IMR-90 (cell line): ENCODE measurements around the gene SHC4. TPM values are rescaled to one million over a fixed set of nuclear protein-coding genes. Genes with fewer than 3 reads are reported as not detected.

Experiments
- ATAC-seq: fragments of 200-7000 bp; cut with Tn5 transposase; 2 replicates; pipeline ENCODE4 v1.9.1; 2020; ENCODE audit warnings: low read depth, mild to moderate bottlenecking, moderate library complexity
- BruUV-seq: library from RNA; stranded (reverse); fragments of 400-500 nt; replicated peaks from 2 replicates; lab custom pipeline; 2021; lab: Mats Ljungman, UMichigan
- CTCF ChIA-PET: fragments of 300-600 bp; formaldehyde crosslinking; extraction: SDS; loops from one replicate; lab custom pipeline; 2021; ENCODE audit warnings: antibody characterized with exemption; lab: Yijun Ruan, JAX
- POLR2A ChIA-PET: fragments of 300-600 bp; sonication (Branson Sonifier 250); formaldehyde crosslinking; loops from one replicate; lab custom pipeline; 2022; ENCODE audit warnings: antibody characterized with exemption; ENCODE audit not compliant: unreplicated experiment; lab: Charles Lee
- DNase-seq: peaks from one replicate; pipeline ENCODE4 v3.0.0; 2013
- H2AFZ ChIP-seq: replicated peaks from 2 replicates; pipeline ENCODE3; 2013; ENCODE audit warnings: low read length, mild to moderate bottlenecking; ENCODE audit not compliant: poor library complexity
- H2AK5ac ChIP-seq: 2 replicates; pipeline ENCODE4 v1.6.1; 2013; ENCODE audit warnings: low read depth, low read length, inconsistent platforms
- H2AK9ac ChIP-seq: replicated peaks from 2 replicates; pipeline ENCODE3; 2013; ENCODE audit warnings: mild to moderate bottlenecking, low read depth, low read length, moderate library complexity; ENCODE audit not compliant: poor library complexity
- H2BK120ac ChIP-seq: 2 replicates; pipeline ENCODE4 v1.6.1; 2013; ENCODE audit warnings: low read depth, low read length, inconsistent platforms
- H2BK15ac ChIP-seq: 3 replicates; pipeline ENCODE4 v1.6.1; 2013; ENCODE audit warnings: low read depth, low read length, inconsistent platforms
- H2BK20ac ChIP-seq: 2 replicates; pipeline ENCODE4 v1.6.1; 2013; ENCODE audit warnings: low read depth, mild to moderate bottlenecking, inconsistent platforms, low read length, moderate library complexity
- H2BK5ac ChIP-seq: 2 replicates; pipeline ENCODE4 v1.6.1; 2013; ENCODE audit warnings: mild to moderate bottlenecking, low read depth, low read length, inconsistent platforms; ENCODE audit not compliant: poor library complexity, severe bottlenecking
- H3K14ac ChIP-seq: replicated peaks from 2 replicates; pipeline ENCODE4 v1.6.1; 2013; ENCODE audit warnings: low read depth, low read length, inconsistent platforms
- H3K18ac ChIP-seq: 2 replicates; pipeline ENCODE4 v1.6.1; 2013; ENCODE audit warnings: low read depth, low read length, control low read depth
- H3K23ac ChIP-seq: 2 replicates; pipeline ENCODE4 v1.6.1; 2013; ENCODE audit warnings: low read depth, low read length, inconsistent platforms
- H3K27ac ChIP-seq: 2 replicates; pipeline ENCODE4 v1.5.1; 2013; ENCODE audit warnings: mild to moderate bottlenecking, control low read depth, low read length; ENCODE audit not compliant: insufficient read depth
- H3K27me3 ChIP-seq: 2 replicates; pipeline ENCODE4 v1.6.1; 2013; ENCODE audit warnings: low read length; ENCODE audit not compliant: control insufficient read depth, insufficient read depth
- H3K36me3 ChIP-seq: 2 replicates; pipeline ENCODE4 v1.6.1; 2013; ENCODE audit warnings: low read length, mixed read lengths; ENCODE audit not compliant: control insufficient read depth, insufficient read depth
- H3K4ac ChIP-seq: 2 replicates; pipeline ENCODE4 v1.6.1; 2013; ENCODE audit warnings: low read depth, low read length, inconsistent platforms
- H3K4me1 ChIP-seq: 2 replicates; pipeline ENCODE4 v1.6.1; 2013; ENCODE audit warnings: low read length, mixed read lengths; ENCODE audit not compliant: control insufficient read depth, insufficient read depth
- H3K4me2 ChIP-seq: 2 replicates; pipeline ENCODE4 v1.6.1; 2013; ENCODE audit warnings: low read depth, mild to moderate bottlenecking, control low read depth, low read length, moderate library complexity
- H3K4me3 ChIP-seq: 2 replicates; pipeline ENCODE4 v1.5.1; 2013; ENCODE audit warnings: low read depth, mild to moderate bottlenecking, control low read depth, low read length, moderate library complexity; ENCODE audit not compliant: insufficient read depth
- H3K56ac ChIP-seq: 2 replicates; pipeline ENCODE4 v1.6.1; 2013; ENCODE audit warnings: low read length, inconsistent platforms; ENCODE audit not compliant: insufficient read depth; ENCODE audit errors: extremely low read depth
- H3K79me1 ChIP-seq, 2 experiments: 2 replicates each; pipeline ENCODE4 v1.6.1; 2013; ENCODE audit warnings: low read length in 2 of 2, inconsistent platforms in 1 of 2, low read depth in 1 of 2
- H3K9ac ChIP-seq: 2 replicates; pipeline ENCODE4 v1.6.1; 2013; ENCODE audit warnings: low read depth, low read length, control low read depth
- H3K9me1 ChIP-seq: 2 replicates; pipeline ENCODE4 v1.6.1; 2013; ENCODE audit warnings: low read length, inconsistent platforms; ENCODE audit not compliant: insufficient read depth
- H3K9me3 ChIP-seq: 2 replicates; pipeline ENCODE4 v1.6.1; 2013; ENCODE audit warnings: low read length; ENCODE audit not compliant: control insufficient read depth, insufficient read depth
- H4K20me1 ChIP-seq: 2 replicates; pipeline ENCODE4 v1.6.1; 2013; ENCODE audit warnings: low read length, inconsistent platforms; ENCODE audit not compliant: insufficient read depth
- H4K5ac ChIP-seq: 2 replicates; pipeline ENCODE4 v1.6.1; 2013; ENCODE audit warnings: mild to moderate bottlenecking, low read depth, low read length, control low read depth
- H4K8ac ChIP-seq, 2 experiments: 2 replicates each; pipeline ENCODE4 v1.6.1; 2013; ENCODE audit warnings: low read depth in 2 of 2, low read length in 2 of 2, control low read depth in 1 of 2, inconsistent platforms in 1 of 2
- H4K91ac ChIP-seq: 2 replicates; pipeline ENCODE4 v1.6.1; 2013; ENCODE audit warnings: low read depth, low read length, inconsistent platforms; ENCODE audit not compliant: insufficient read depth
- CEBPB ChIP-seq: IDR thresholded peaks from 2 replicates; pipeline ENCODE4 v1.6.1; 2012; ENCODE audit warnings: low read depth, low read length, improper control_type of control experiment
- CHD1 ChIP-seq: IDR thresholded peaks from 2 replicates; pipeline ENCODE4 v1.6.1; 2012; ENCODE audit warnings: low read depth, low read length, improper control_type of control experiment
- FOS ChIP-seq: fragments of 150-350 bp; IDR thresholded peaks from 2 replicates; pipeline ENCODE4 v1.6.1; 2016; ENCODE audit warnings: low read depth, low read length
- MAFK ChIP-seq: IDR thresholded peaks from 2 replicates; pipeline ENCODE4 v1.6.1; 2012; ENCODE audit warnings: low read depth, low read length, improper control_type of control experiment
- MAZ ChIP-seq: IDR thresholded peaks from 2 replicates; pipeline ENCODE4 v1.6.1; 2012; ENCODE audit warnings: low read depth, mild to moderate bottlenecking, low read length, improper control_type of control experiment, moderate library complexity, borderline replicate concordance
- NFE2L2 ChIP-seq: fragments of 150-350 bp; IDR thresholded peaks from 2 replicates; pipeline ENCODE4 v1.6.1; 2016; ENCODE audit warnings: low read depth, mild to moderate bottlenecking, low read length
- POLR2A ChIP-seq: IDR thresholded peaks from 2 replicates; pipeline ENCODE4 v1.6.1; 2012; ENCODE audit warnings: mild to moderate bottlenecking, low read depth, low read length
- RAD21 ChIP-seq: IDR thresholded peaks from 2 replicates; pipeline ENCODE4 v1.6.1; 2012; ENCODE audit warnings: low read length, improper control_type of control experiment
- RCOR1 ChIP-seq: IDR thresholded peaks from 2 replicates; pipeline ENCODE4 v1.6.1; 2012; ENCODE audit warnings: mild to moderate bottlenecking, low read length, improper control_type of control experiment; ENCODE audit not compliant: insufficient replicate concordance
- RFX5 ChIP-seq: IDR thresholded peaks from 2 replicates; pipeline ENCODE4 v1.8.0; 2012; ENCODE audit warnings: low read depth, mild to moderate bottlenecking, low read length, moderate library complexity
- SMC3 ChIP-seq: fragments of 150-350 bp; IDR thresholded peaks from 2 replicates; pipeline ENCODE4 v1.6.1; 2016; ENCODE audit warnings: low read depth, mild to moderate bottlenecking, antibody characterized with exemption, low read length, moderate library complexity
- WGBS, 2 experiments: methylation state at CpG; one replicate each; pipeline versions ENCODE4 v1.1.5 to v1.1.7; 2013; ENCODE audit warnings: missing lambda C conversion rate in 2 of 2; ENCODE audit not compliant: insufficient read length in 1 of 2; ENCODE audit errors: extremely low coverage in 2 of 2; 5-methylcytosine and 5-hydroxymethylcytosine counted together
- dilution Hi-C: fragments of 300-500 bp; cut with HindIII; formaldehyde crosslinking; loops from one replicate; pipeline ENCODE4 v1.14.3; 2018; ENCODE audit warnings: low sequenced_read_pairs; ENCODE audit not compliant: unreplicated experiment
- in situ Hi-C: fragments of 300-500 bp; cut with MboI; formaldehyde crosslinking; loops from 3 replicates; pipeline ENCODE4 v1.14.3; 2019; ENCODE audit warnings: low sequenced_read_pairs, inconsistent platforms, mixed read lengths
- intact Hi-C: fragments of 100-400 bp; cut with micrococcal nuclease; formaldehyde crosslinking; loops from 2 replicates; pipeline ENCODE4 v1.10.0; 2022
- polyA plus RNA-seq, 3 experiments: library from polyadenylated mRNA; depleted of rRNA; stranded (reverse); fragments of >200 nt; gene quantifications; 2 replicates each; pipeline ENCODE4 v1.2.3, GENCODE V29; 2012; ENCODE audit warnings: low replicate concordance in 1 of 3
- total RNA-seq: library from RNA; depleted of rRNA; stranded (reverse); fragments of >200 nt; gene quantifications from 2 replicates; pipeline ENCODE4 v1.2.3, GENCODE V29; 2012

SHC4 gene
- total and polyA plus RNA-seq, 2 of the 4 experiments (the other 2 are of a cell fraction), result 0.91 to 2.7 TPM

DNA sequence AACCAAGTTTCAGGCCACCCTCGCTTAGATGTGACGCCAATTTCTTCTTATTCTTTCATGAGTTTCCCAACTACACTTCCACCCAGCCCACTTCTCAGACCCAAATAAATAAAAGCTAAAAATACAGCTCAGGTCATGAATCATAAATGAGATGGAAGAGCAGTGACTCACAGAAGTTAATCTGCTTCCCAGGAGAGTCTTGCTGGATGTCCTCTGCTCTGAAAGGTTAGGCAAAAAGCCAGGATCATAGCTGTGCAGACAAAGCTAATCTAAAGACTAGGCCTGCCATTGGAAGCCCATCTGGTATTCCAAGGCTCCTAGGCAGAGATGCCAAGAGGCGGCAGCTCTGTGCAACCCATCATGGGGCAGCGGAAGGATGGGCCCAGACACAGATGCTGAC is 24.1 kb downstream of the SHC4 start (continued):
- TF ChIP-seq RCOR1, result no peak

DNA sequence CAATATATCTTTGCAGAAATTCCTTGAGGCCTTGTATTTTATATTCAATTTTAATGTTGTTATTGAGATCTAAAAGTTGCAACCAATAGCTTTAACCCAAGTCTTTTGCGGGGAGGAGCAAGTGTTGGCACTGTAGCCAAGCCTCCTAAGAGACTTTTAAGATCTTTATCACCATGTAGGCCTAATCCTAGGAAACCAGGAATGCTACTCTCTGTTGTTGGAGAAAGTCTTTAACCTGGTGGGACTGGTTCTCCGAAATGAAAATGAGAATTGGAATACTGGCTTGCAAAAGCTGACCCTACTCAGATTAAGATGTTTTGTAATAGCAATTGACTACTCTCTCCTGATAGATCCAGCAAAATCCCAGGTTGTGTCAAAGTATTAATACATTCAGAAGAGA is 25.8 kb downstream of the SHC4 start:
- H3K14ac ChIP-seq, result no peak overlapping the region
- TF ChIP-seq MAFK, result no peak
- TF ChIP-seq NFE2L2, result no peak
- TF ChIP-seq RAD21, result no peak
- TF ChIP-seq RFX5, result no peak
- no peak for TF ChIP-seq CHD1
- no peak for TF ChIP-seq SMC3
- no peak for TF ChIP-seq RCOR1
- no peak for TF ChIP-seq MAZ
- no peak for TF ChIP-seq POLR2A
- no peak for TF ChIP-seq FOS
- no peak for TF ChIP-seq CEBPB
- peaks cover 21% of the 10 kb centered on the region for H3K9me1 ChIP-seq
- no peak overlapping the region for H3K9ac ChIP-seq
- no peaks in the 10 kb centered on the region for H3K9me3 ChIP-seq
- no peak overlapping the region for H3K56ac ChIP-seq
- WGBS, 2 experiments, result no CpG with 5 or more reads among the region's 2 CpGs
- no peak overlapping the region for H3K4me3 ChIP-seq
- H3K36me3 ChIP-seq, result no peaks in the 10 kb centered on the region
- CTCF ChIA-PET, result no interaction called here
- no peak overlapping the region for H3K4me2 ChIP-seq
- H2AFZ ChIP-seq, result no peak overlapping the region
- peak overlapping the region; percentile 90; the same call in 2 of the 3 replicates for H2BK15ac ChIP-seq
- H4K91ac ChIP-seq, result no peak overlapping the region
- ATAC-seq (no peak), DNase-seq (no peak)
- H2AK9ac ChIP-seq, result no peak overlapping the region
- H2BK120ac ChIP-seq, result peak overlapping the region; percentile 61; the same call in 1 of the 2 replicates
- H4K20me1 ChIP-seq, result no peaks in the 10 kb centered on the region
- no peak overlapping the region for H4K8ac ChIP-seq
- peak overlapping the region; percentile 36; the same call in 1 of the 2 replicates for H3K4ac ChIP-seq
- no peak overlapping the region for H2BK5ac ChIP-seq
- dilution Hi-C loops (no loop called here), intact Hi-C loops (loop anchor here (5.0 kb wide), 1 partner anchor 51 kb away; no protein-coding TSS in a partner anchor), in situ Hi-C loops (no loop called here)
- POLR2A ChIA-PET, result no interaction called here
- H3K4me1 ChIP-seq, result peaks cover 24% of the 10 kb centered on the region
- no TSS peak for BruUV-seq
- no peaks in the 10 kb centered on the region for H3K27me3 ChIP-seq
- peak overlapping the region; percentile 65; the same call in 1 of the 2 replicates for H2BK20ac ChIP-seq
- peaks cover 12 to 34% of the 10 kb centered on the region in 2 experiments for H3K79me1 ChIP-seq
- 0 out of 2 replicates have a peak overlapping the region, but pooled peaks have one; percentile 26 for H2AK5ac ChIP-seq
- no peak overlapping the region; the same call in 1 of the 2 replicates for H3K18ac ChIP-seq
- no peak overlapping the region for H4K5ac ChIP-seq
- H3K23ac ChIP-seq, result no peak overlapping the region
- no peak overlapping the region for H3K27ac ChIP-seq
